ENCODE data around the gene LPCAT1. TPM values are rescaled to one million over a fixed set of nuclear protein-coding genes. Genes with fewer than 3 reads are reported as not detected.

Gene LPCAT1
- total RNA-seq, 2 donors from 2014 or later: 53.9 to 54.6 TPM

- peaks cover 16 to 22% of the 10 kb centered on the region in 2 donors for H3K4me1 ChIP-seq (ENCODE audit: control insufficient read depth in 1 of 2, low read depth in 2 of 2)
- no peaks in the 10 kb centered on the region for H3K9me3 ChIP-seq
- DNase-seq (ENCODE audit: low spot score) (peak; percentile 1), ATAC-seq (ENCODE audit: insufficient number of reproducible peaks, low FRiP score, low read depth) (no peak)
- no peak for TF ChIP-seq CTCF (IDR thresholded peaks at IDR 0.05)
- no peak overlapping the region for H3K4me3 ChIP-seq
- no peaks in the 10 kb centered on the region for H3K36me3 ChIP-seq
- no peaks in the 10 kb centered on the region for H3K27me3 ChIP-seq (replicated peaks; ENCODE audit: insufficient read depth)
- H3K27ac ChIP-seq: no peak overlapping the region
Observed at GRCh38 chr5:1526190-1526631, 2.5 kb upstream of the LPCAT1 start.

GRCh38 chr5:1525624-1526189 is 1.9 kb upstream of the LPCAT1 start:
- Histone ChIP-seq H3K36me3 (no peaks in the 10 kb centered on the region), H3K27me3 (replicated peaks; ENCODE audit: insufficient read depth) (no peaks in the 10 kb centered on the region), H3K4me3 (no peak overlapping the region), H3K4me1 (ENCODE audit: control insufficient read depth in 1 of 2, low read depth in 2 of 2) (peaks cover 16 to 22% of the 10 kb centered on the region in 2 donors), H3K9me3 (no peaks in the 10 kb centered on the region), H3K27ac (no peak overlapping the region)
- no peak for ATAC-seq (ENCODE audit: insufficient number of reproducible peaks, low FRiP score, low read depth)
- DNase-seq (ENCODE audit: low spot score): no peak
- TF ChIP-seq CTCF (IDR thresholded peaks at IDR 0.05): no peak

- DNase-seq (ENCODE audit: low spot score) (peak; percentile 1), ATAC-seq (ENCODE audit: insufficient number of reproducible peaks, low FRiP score, low read depth) (no peak)
- Histone ChIP-seq H3K36me3 (no peaks in the 10 kb centered on the region), H3K27me3 (replicated peaks; ENCODE audit: insufficient read depth) (no peaks in the 10 kb centered on the region), H3K9me3 (no peaks in the 10 kb centered on the region), H3K27ac (no peak overlapping the region), H3K4me1 (ENCODE audit: control insufficient read depth in 1 of 2, low read depth in 2 of 2) (peaks cover 16 to 22% of the 10 kb centered on the region in 2 donors), H3K4me3 (no peak overlapping the region)
- TF ChIP-seq CTCF (IDR thresholded peaks at IDR 0.05): no peak
Observed at GRCh38 chr5:1524799-1525623, 1.3 kb upstream of the LPCAT1 start.

- ATAC-seq (ENCODE audit: insufficient number of reproducible peaks, low FRiP score, low read depth) (no peak), DNase-seq (ENCODE audit: low spot score) (peak; percentile 1)
- H3K36me3 ChIP-seq: no peaks in the 10 kb centered on the region
- H3K9me3 ChIP-seq: no peaks in the 10 kb centered on the region
- no peak for TF ChIP-seq CTCF (IDR thresholded peaks at IDR 0.05)
- peak overlapping the region; percentile 93 for H3K4me3 ChIP-seq
- peaks cover 16 to 22% of the 10 kb centered on the region in 2 donors for H3K4me1 ChIP-seq (ENCODE audit: control insufficient read depth in 1 of 2, low read depth in 2 of 2)
- peak overlapping the region; percentile 71 to 80 for H3K27ac ChIP-seq
- no peaks in the 10 kb centered on the region for H3K27me3 ChIP-seq (replicated peaks; ENCODE audit: insufficient read depth)
Observed at GRCh38 chr5:1524481-1524798, 680 bp upstream of the LPCAT1 start.

GRCh38 chr5:1523480-1523792 is 324 bp downstream of the LPCAT1 start:
- Histone ChIP-seq H3K36me3 (no peaks in the 10 kb centered on the region), H3K4me1 (ENCODE audit: control insufficient read depth in 1 of 2, low read depth in 2 of 2) (peaks cover 16 to 22% of the 10 kb centered on the region in 2 donors), H3K27ac (no peak overlapping the region), H3K4me3 (peak overlapping the region; percentile 93), H3K27me3 (replicated peaks; ENCODE audit: insufficient read depth) (no peaks in the 10 kb centered on the region), H3K9me3 (no peaks in the 10 kb centered on the region)
- no peak for ATAC-seq (ENCODE audit: insufficient number of reproducible peaks, low FRiP score, low read depth)
- no peak for TF ChIP-seq CTCF (IDR thresholded peaks at IDR 0.05)
- DNase-seq (ENCODE audit: low spot score): no peak

All from thoracic aorta (tissue), 2 donors.